ENCODE data around the gene ID2.

- no peak for TF ChIP-seq CTCF (IDR thresholded peaks at IDR 0.05; ENCODE audit: borderline replicate concordance, extremely low read depth, low read length, poor library complexity, severe bottlenecking)
- TF ChIP-seq EZH2 (IDR thresholded peaks at IDR 0.05; ENCODE audit: borderline replicate concordance, low read depth, low read length, severe bottlenecking), result no peak
Observed at GRCh38 chr2:8692783-8693156, 10.9 kb downstream of the ID2 start.
